Erythroblast (primary cell): ENCODE measurements around the gene FLT4.

Source experiments
- GATA1 ChIP-seq: IDR thresholded peaks from 2 replicates; pipeline ENCODE4 v1.6.1; 2011; ENCODE audit warnings: low read depth, mild to moderate bottlenecking, control low read depth, low read length, moderate library complexity
- POLR2A ChIP-seq: IDR thresholded peaks from 2 replicates; pipeline ENCODE4 v1.6.1; 2011; ENCODE audit warnings: mild to moderate bottlenecking, low read length

DNA sequence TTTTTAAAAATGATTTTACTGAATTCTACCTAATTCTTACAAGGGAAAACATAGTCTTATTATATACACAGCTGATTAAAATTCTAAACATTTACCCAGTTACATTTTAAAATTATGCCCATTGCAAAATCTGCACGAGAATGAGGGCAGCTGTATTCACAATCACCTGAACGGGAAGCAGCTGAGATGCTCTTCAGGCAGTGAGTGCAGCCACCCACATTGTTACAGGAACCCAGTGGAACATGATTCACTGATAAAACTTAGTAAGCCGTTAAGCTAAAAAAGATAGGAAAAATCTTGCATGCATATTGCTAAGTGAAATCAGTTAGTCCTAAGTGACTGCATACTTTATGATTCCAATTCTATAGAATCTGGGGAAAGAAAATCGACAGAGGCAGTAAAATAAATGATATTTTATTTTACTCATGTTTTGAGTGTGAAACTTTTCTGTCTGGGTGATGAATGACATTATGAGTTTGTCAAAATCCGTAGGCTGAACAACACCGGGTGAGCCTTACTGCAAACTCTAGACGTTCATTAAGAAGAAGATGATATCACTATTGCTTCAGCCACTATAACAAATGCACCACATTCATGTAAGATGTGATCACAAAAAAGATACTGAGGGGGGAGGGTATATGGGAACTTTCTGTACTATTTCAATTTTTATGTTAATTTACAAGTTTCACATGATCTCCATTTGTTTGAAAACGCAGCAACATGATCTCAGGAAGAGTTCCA lies 39.1 kb upstream of the FLT4 start:
- TF ChIP-seq POLR2A (no peak), GATA1 (no peak)
